ENCODE measurements around the gene MPPED2.

The MPPED2 gene

GRCh38 chr11:30406978-30407762 lies 179.0 kb downstream of the MPPED2 start:
- DNase-seq = no peak

DNA sequence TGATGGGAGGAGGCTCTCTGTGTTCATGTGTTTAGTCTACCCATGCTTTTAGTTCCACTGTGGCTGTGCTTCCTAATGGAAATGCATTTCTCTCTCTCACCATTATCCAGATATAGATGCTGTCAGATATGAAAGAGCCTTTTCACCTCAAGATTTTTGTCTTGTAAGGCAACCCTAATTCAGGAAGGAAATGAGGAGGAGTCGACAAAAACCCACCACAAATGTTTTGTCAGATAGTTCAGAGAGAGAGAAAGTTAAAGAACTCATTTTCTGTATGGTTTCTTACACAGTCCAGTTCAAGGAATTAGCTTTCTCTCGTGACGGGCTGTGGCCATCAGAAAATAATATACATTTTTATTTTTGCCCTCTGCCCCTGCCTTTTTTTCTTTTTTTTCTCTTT lies 180.8 kb downstream of the MPPED2 start:
- no peak for DNase-seq

- DNase-seq = no peak
Measured at GRCh38 chr11:30404136-30404535, 182.0 kb downstream of the MPPED2 start.

- DNase-seq = no peak
Measured at GRCh38 chr11:30395751-30396150, 190.4 kb downstream of the MPPED2 start.

DNA sequence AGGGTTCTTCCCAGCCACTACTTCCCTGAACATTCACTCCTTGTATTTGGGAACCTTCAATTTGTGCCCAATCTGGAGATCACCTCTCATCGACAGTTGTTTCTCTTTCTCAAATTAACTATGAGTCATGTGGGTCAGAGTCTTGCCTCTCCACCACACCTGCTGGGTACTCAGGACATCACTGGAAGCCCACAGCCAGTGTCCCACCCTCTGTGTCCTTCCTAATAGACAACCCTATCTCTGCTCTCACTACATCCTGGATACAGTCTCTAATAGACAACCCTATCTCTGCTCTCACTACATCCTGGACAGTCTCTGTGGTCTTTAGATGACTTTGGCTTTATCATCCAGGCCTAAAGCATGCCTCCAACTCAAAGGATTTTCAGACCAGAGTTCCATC lies 193.1 kb downstream of the MPPED2 start:
- no peak for DNase-seq

GRCh38 chr11:30392221-30392784 lies 193.8 kb downstream of the MPPED2 start:
- DNase-seq = peak; percentile 7

DNA sequence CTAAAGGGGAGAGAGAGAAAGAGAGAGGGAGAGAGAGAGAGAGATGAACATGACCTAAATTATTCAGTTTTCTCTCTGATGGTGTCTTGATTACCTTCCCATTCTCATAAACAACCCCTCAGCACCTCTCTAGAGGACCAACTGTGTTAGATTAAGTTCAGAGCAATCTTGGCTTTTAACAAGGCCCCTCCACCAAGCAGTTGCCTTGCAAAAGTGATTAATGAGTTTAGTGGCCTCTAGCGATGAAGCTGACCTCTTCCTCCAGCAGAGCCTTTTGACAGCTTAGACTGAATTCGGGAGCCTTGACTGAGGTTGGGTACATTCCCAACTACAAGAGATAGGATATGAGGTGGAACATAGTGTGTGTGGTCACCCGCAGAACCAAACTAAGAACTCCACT lies 197.2 kb downstream of the MPPED2 start:
- DNase-seq = no peak

- DNase-seq = no peak
Measured at GRCh38 chr11:30387891-30388861, 198.0 kb downstream of the MPPED2 start.

DNA sequence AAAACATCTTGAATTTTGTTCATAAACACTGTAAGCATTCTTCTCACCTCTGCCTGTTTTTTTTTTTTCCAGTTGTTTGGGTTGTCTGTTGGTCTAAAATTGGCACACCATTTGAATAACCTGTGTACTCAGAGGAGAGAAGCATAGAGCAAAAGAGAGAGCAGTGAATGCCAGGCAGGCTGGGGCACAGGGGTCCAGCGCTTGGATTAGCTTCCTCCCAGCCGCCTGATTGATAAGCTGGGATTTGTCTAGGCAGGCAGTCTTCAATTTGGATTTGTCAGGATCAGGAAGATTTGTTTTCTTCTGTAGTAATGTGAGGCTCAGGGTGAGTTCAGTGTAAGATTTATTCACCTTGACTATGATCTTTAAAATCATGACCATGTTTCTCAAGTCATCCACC lies 204.3 kb downstream of the MPPED2 start:
- DNase-seq = no peak

DNA sequence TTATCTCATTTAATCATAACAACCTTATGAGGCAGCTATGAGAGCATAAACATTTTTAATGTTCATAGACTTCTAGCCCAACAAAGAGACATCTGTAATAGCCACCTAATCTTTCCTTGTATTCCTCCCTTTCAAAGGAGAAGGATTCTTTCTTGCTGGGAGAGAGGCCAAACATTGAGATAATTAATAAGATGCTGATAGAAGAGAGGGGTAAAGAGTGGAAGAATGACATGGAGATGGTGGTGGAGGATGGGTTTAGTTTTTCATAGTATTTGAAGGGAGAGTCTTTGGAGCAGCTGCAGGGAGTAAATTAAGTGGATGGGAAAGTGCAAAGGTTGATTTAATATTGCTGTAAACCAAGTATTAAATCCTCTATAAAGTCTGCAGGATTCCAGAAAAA lies 205.3 kb downstream of the MPPED2 start:
- no peak for DNase-seq

GRCh38 chr11:30377347-30377746 lies 208.8 kb downstream of the MPPED2 start:
- no peak for DNase-seq

DNA sequence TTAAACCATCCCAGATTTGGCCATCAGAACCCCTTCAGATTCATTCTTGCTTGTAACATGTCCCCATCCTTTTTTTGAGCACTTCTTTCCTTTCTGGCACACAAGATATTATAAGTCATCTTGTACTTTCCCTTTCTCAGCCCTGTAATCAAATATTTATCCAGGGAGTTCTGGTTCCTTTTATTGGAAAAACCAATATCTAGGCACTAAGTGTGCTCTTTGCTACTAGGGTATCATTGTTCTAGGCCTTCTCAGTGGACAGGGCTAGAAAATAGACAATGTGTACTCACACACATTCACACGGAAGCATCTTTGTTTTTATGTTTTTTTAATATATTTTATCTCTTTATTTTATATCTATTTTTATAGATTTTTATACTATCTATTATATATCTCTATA lies 216.0 kb downstream of the MPPED2 start:
- DNase-seq = no peak

DNA sequence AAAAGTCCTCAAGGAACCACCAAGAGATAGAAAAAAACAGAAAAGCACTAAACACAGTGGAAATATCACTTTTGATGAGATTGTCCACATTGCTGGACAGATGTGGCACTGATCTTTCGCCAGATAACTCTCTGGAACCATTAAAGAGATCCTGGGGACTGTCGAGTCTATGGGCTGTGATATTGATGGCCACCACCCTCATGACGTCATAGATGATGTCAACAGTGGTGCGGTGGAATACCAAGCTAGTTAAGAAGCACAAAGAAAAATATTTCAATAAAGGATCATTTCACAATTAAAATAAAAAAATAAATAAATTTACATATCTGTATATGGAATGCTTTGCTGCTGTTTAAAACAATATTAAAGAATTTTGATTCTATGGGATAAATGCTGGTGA lies 217.8 kb downstream of the MPPED2 start:
- no peak for DNase-seq

- DNase-seq = no peak
Measured at GRCh38 chr11:30365793-30366517, 220.2 kb downstream of the MPPED2 start.

DNA sequence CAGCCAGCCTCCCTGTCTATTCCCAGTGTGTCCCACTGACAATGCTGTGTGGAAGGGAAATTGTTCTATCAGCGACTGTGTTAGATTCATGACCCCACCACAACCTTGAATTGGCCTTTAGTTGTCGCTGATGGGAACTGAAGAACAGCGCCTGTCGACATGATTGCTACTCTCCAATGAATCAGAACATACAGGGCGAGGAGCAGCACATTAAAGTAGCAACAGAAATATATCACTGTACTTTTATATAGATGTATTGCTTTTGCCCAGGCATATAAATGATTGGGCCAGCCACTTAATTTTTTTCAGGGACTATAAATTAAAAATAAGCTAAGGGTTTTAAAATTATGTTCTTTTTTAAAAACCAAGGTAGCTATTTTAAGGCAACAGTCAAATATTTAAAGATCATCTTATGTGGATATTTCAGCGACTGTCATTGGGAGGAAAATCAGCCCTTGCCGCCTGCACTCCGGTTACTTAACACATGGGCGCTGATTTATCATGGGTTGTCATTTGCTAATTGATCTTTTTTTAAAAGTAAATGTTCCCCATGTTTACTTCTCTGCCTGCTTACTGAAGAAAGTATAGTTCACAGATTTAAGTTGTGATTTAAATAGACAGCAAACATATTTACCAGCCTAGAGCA lies 221.2 kb downstream of the MPPED2 start:
- no peak for DNase-seq

DNA sequence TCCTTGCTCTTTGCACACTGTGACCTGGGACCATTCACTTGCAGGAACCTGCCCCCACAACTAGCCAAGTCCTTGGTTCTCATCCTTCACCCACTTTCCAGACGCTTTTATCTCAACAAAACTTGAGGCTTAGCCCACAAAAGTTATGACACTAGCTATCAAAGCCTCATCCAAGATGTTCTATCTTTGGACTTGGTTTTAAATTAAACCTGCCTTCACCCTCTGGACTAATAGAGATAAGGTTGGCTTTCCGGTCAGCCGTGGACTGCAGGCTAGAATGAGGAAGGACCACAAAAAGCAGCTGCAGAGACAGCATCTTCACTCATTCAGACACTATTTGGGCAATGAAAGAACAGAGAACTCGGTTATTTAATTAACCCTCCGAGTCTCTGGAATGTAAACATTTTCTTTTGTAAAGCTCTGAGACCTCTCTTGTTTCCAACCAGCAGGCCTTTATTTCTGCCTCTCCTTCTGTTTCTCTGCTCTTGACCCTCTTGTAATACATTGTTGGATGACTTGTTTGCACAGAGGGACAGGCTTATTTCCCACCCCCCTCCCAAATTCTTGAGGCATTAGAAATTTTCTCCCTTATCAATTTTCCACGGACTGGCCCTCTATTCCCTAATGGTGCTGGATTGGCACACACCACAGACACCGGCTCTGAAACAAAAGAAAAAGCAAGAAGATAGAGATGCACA lies 221.9 kb downstream of the MPPED2 start:
- DNase-seq = no peak

- no peak for DNase-seq
Measured at GRCh38 chr11:30360741-30361140, 225.4 kb downstream of the MPPED2 start.

All from fibroblast of skin of right biceps (primary cell).